Kidney capillary endothelial cell (primary cell): ENCODE data around the gene ARF3.

ENCODE experiments used
- DNase-seq: peaks from one replicate; pipeline ENCODE4 v3.0.0-alpha.2; 2018; ENCODE audit warnings: low spot score

Gene ARF3

GRCh38 chr12:48966177-48966895 lies 9.0 kb upstream of the ARF3 start:
- no peak for DNase-seq

- no peak for DNase-seq
Measured at GRCh38 chr12:48965298-48965838, 8.1 kb upstream of the ARF3 start.

GRCh38 chr12:48961801-48962200 lies 4.5 kb upstream of the ARF3 start:
- no peak for DNase-seq

GRCh38 chr12:48961331-48961730 lies 4.0 kb upstream of the ARF3 start:
- DNase-seq = no peak

GRCh38 chr12:48960834-48961233 lies 3.5 kb upstream of the ARF3 start:
- DNase-seq = no peak

GRCh38 chr12:48958049-48958388 lies 732 bp upstream of the ARF3 start:
- DNase-seq = no peak

- DNase-seq = peak; percentile 83
Measured at GRCh38 chr12:48956279-48957140, 777 bp downstream of the ARF3 start.

- no peak for DNase-seq
Measured at GRCh38 chr12:48954841-48955501, 2.3 kb downstream of the ARF3 start.

- no peak for DNase-seq
Measured at GRCh38 chr12:48954061-48954460, 3.2 kb downstream of the ARF3 start.

GRCh38 chr12:48952691-48953090 lies 4.6 kb downstream of the ARF3 start:
- no peak for DNase-seq

DNA sequence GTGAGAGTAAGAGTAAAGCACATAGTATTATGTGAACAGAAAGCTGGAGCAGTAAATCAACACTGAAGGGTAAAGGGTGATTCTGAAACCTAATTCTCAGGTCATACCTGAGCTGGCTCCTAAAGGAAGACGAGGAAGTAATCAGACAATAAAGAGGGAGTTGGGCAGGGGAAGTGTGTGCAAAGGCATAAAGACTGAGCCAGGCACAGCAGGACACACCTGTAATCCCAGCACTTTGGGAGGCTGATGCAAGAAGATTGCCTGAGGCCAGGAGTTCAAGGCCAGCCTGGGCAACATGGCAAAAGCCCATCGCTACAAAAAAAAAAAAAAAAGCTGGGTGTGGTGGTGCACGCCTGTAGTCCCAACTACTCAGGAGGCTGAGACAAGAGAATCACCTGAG lies 9.6 kb downstream of the ARF3 start:
- DNase-seq = no peak

DNA sequence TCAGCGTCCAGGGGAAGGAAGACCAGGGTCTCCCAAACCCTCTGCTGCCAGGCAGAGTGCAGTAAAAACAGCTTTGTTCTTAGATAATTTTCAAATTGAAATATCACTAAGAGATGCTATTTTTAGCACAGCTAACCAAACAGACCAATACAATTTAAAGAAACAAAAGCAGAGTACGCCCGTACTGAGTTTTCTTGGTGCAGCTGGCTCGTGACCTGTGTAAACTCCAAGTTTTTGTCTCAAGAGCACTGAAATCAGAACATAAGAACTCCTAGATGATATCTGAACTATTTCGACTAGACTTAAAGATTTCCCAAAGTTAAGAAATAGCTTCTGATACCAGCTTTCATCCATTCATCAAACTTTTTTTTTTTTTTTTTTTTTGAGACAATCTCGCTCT lies 10.3 kb downstream of the ARF3 start:
- no peak for DNase-seq

GRCh38 chr12:48946205-48946604 lies 11.1 kb downstream of the ARF3 start:
- no peak for DNase-seq

DNA sequence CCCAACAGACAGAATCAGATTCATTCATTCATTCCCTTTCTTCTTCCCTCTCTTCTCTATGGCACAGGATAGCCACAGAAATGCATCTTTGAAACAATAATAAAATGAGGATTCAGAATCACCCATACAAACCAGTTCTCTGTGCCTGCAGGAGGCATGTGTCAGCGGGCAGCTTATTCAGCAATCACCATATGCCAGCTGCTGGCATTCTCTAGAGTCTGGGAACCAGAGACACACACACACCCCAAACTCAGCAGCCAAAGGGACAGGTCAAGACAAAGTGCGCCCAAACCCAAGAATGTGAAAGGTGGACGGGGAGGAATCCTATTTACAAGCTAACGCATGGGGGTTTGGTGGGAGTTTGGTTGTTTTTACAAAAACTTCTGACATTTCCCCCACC lies 14.1 kb downstream of the ARF3 start:
- DNase-seq = no peak

GRCh38 chr12:48940181-48940580 lies 17.1 kb downstream of the ARF3 start:
- no peak for DNase-seq

DNA sequence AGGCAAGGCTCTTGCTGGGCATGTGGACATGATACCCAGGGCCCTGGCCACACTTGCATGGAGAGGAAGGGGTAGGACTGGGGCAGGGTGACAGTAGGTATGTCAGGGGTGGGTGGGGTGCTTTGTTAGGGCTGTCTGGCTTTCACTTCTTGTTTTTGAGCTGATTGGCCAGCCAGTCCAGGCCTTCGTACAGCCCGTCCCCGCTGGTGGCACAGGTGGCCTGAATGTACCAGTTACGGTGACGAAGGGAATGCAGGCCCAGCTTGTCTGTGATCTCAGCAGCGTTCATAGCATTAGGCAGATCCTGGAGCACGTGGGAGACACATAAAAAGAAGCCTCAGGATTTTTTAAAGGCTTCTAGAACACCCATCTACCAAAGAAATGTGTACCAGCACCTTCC lies 18.5 kb downstream of the ARF3 start:
- DNase-seq = no peak

DNA sequence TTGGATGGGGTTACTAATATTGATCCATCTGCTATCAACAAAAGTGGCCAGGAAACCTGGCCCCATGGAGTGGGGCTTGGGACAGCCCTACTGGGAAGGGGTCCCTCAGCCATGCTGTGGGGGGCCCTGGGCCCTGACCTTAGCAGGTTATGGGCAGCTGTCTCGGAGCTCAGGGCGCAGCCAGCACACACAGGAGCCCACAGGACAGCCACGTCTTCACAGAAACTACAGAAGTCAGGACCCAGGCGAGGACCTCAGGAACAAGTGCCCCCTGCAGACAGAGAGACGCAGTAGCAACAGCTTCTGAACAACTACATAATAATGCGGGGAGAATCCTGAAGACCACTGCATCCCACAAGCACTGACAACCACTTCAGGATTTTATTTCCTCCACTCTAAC lies 20.1 kb downstream of the ARF3 start:
- DNase-seq = no peak

DNA sequence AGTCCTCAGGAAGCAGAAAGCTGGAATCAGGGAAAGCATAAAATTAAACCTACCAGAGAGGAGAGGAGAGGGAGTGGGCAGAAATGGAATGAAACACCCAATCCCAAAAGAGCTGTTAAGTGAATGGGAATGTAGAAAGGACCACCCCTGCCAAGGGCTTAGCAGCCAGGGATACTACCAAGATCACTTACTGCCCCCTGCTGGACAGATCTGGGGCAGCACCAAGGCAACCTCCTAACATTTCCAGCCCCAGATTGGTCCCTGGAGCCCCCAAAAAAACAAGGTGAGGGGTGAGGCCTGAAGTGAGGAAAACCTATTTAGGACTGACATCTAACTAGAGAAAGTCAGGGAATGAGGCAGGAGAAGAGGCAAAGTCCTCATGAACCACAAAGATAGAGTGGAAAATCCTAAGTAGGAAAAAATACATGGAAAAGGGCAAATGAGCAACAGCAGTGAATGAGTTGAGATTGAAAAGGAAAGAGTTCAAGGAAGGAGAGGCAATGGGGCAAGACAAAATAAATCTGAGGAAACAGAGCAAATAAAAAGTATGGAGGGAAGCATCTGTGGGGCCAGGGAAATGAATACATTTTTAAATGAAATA lies 20.8 kb downstream of the ARF3 start:
- DNase-seq = peak; percentile 71

- DNase-seq = no peak
Measured at GRCh38 chr12:48934312-48934706, 23.0 kb downstream of the ARF3 start.

GRCh38 chr12:48933664-48934311 lies 23.5 kb downstream of the ARF3 start:
- DNase-seq = no peak

GRCh38 chr12:48932878-48933277 lies 24.4 kb downstream of the ARF3 start:
- no peak for DNase-seq

- no peak for DNase-seq
Measured at GRCh38 chr12:48930475-48930874, 26.8 kb downstream of the ARF3 start.
